Activated B cell treated with CpG ODN at 0.5 μM for 24 hours (primary cell): ENCODE data around the gene GUCY1A2. TPM values are rescaled to one million over a fixed set of nuclear protein-coding genes. Genes with fewer than 3 reads are reported as not detected.

Experiments used
- ATAC-seq: fragments of 200-7000 bp; cut with Tn5 transposase; one replicate; pipeline ENCODE4 v1.10.0; 2021; ENCODE audit warnings: low read depth, mild to moderate bottlenecking, moderate library complexity
- CTCF ChIA-PET: fragments of 350-600 bp; sonication (Branson Sonifier 250); formaldehyde crosslinking; loops from one replicate; lab custom pipeline; 2021; ENCODE audit warnings: antibody characterized with exemption; lab: Charles Lee
- POLR2A ChIA-PET: fragments of 350-600 bp; sonication (Branson Sonifier 250); formaldehyde crosslinking; loops from one replicate; lab custom pipeline; 2021; ENCODE audit warnings: antibody characterized with exemption; lab: Charles Lee
- DNase-seq: peaks from one replicate; pipeline ENCODE4 v3.0.0; 2022
- H3K27ac Mint-ChIP-seq: one replicate; pipeline ENCODE4 v1.8.0; 2020; ENCODE audit warnings: mixed read lengths
- H3K27me3 Mint-ChIP-seq: one replicate; pipeline ENCODE4 v1.8.0; 2021; ENCODE audit warnings: mixed read lengths
- H3K36me3 Mint-ChIP-seq: one replicate; pipeline ENCODE4 v1.8.0; 2021; ENCODE audit warnings: low read depth, mixed read lengths
- H3K4me1 Mint-ChIP-seq: one replicate; pipeline ENCODE4 v1.8.0; 2021; ENCODE audit warnings: mixed read lengths
- H3K4me3 Mint-ChIP-seq: one replicate; pipeline ENCODE4 v1.8.0; 2020; ENCODE audit warnings: mild to moderate bottlenecking, mixed read lengths
- H3K9me3 Mint-ChIP-seq: one replicate; pipeline ENCODE4 v1.8.0; 2020; ENCODE audit warnings: mixed read lengths
- intact Hi-C: fragments of 100-400 bp; cut with micrococcal nuclease; formaldehyde crosslinking; loops from one replicate; pipeline ENCODE4 v1.15.1; 2024
- total RNA-seq: library from RNA; stranded (reverse); gene quantifications from 2 replicates; pipeline ENCODE4 v1.2.3, GENCODE V29; 2022
- TF ChIP-seq, protein P1 (sequence below): fragments of 200-600 bp; IDR thresholded peaks from one replicate; pipeline ENCODE4 v1.8.0; 2022; ENCODE audit warnings: antibody characterized with exemption, mild to moderate bottlenecking

GUCY1A2 gene
- total RNA-seq, 1 donor from 2014 or later, result not detected

DNA sequence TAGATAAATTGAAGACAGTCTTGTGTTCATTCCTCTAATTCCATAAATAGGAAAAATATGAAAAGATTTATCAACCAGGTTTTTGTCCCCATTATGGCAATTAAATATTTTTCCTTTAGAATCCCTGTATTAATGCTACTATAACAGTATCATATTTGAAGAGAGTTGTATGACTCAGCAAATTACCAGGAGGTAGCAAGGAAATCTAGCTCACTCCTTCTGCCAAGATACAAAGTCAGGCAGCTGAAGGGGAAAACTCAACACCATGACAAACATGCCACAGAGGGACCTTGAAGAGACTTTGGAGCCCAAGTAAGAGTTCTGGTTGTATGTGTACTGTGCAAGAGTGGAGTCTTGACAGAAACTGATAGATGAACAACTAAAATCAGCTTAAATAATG lies 143.3 kb downstream of the GUCY1A2 start:
- ATAC-seq, result no peak
- no peak overlapping the region for H3K27ac Mint-ChIP-seq
- CTCF ChIA-PET, result no interaction called here
- H3K36me3 Mint-ChIP-seq, result no peaks in the 10 kb centered on the region
- TF ChIP-seq, protein P1, sequence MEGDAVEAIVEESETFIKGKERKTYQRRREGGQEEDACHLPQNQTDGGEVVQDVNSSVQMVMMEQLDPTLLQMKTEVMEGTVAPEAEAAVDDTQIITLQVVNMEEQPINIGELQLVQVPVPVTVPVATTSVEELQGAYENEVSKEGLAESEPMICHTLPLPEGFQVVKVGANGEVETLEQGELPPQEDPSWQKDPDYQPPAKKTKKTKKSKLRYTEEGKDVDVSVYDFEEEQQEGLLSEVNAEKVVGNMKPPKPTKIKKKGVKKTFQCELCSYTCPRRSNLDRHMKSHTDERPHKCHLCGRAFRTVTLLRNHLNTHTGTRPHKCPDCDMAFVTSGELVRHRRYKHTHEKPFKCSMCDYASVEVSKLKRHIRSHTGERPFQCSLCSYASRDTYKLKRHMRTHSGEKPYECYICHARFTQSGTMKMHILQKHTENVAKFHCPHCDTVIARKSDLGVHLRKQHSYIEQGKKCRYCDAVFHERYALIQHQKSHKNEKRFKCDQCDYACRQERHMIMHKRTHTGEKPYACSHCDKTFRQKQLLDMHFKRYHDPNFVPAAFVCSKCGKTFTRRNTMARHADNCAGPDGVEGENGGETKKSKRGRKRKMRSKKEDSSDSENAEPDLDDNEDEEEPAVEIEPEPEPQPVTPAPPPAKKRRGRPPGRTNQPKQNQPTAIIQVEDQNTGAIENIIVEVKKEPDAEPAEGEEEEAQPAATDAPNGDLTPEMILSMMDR, result no peak
- no peaks in the 10 kb centered on the region for H3K4me1 Mint-ChIP-seq
- H3K9me3 Mint-ChIP-seq, result peaks cover 14% of the 10 kb centered on the region
- intact Hi-C loops, result no loop called here
- POLR2A ChIA-PET, result no interaction called here
- no peak overlapping the region for H3K4me3 Mint-ChIP-seq
- DNase-seq, result no peak
- no peaks in the 10 kb centered on the region for H3K27me3 Mint-ChIP-seq

GRCh38 chr11:106872246-106872645 lies 146.0 kb downstream of the GUCY1A2 start:
- H3K9me3 Mint-ChIP-seq, result peaks cover 9% of the 10 kb centered on the region
- no peak for ATAC-seq
- H3K27ac Mint-ChIP-seq, result no peak overlapping the region
- H3K4me3 Mint-ChIP-seq, result no peak overlapping the region
- H3K4me1 Mint-ChIP-seq, result no peaks in the 10 kb centered on the region
- TF ChIP-seq, protein P1, result no peak
- no peaks in the 10 kb centered on the region for H3K27me3 Mint-ChIP-seq
- H3K36me3 Mint-ChIP-seq, result no peaks in the 10 kb centered on the region
- no peak for DNase-seq
- intact Hi-C loops, result no loop called here
- CTCF ChIA-PET, result no interaction called here
- POLR2A ChIA-PET, result no interaction called here

DNA sequence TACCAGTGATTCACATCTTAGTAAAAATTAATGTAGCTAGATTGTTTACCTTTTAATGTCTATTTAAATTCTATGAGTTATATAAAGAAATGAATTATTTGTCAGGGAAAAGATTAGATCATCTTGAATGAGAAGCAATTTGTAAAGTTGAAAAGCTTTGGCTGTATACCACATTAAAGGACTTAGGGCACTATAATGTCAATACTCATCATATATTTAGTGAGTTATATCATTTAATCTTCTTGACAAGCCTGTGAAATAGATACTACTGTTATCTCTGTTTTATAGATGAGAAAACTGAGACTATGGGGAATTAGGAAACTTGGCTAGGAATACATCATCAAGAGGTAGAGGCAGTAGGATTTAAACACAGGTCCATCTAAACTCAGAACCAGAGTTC lies 160.1 kb downstream of the GUCY1A2 start:
- TF ChIP-seq, protein P1, result no peak
- no peaks in the 10 kb centered on the region for H3K4me1 Mint-ChIP-seq
- ATAC-seq (no peak), DNase-seq (no peak)
- H3K36me3 Mint-ChIP-seq, result no peaks in the 10 kb centered on the region
- H3K27ac Mint-ChIP-seq, result no peak overlapping the region
- H3K9me3 Mint-ChIP-seq, result peaks cover 2% of the 10 kb centered on the region
- POLR2A ChIA-PET, result no interaction called here
- no peak overlapping the region for H3K4me3 Mint-ChIP-seq
- intact Hi-C loops, result no loop called here
- no peaks in the 10 kb centered on the region for H3K27me3 Mint-ChIP-seq
- CTCF ChIA-PET, result no interaction called here

GRCh38 chr11:106856566-106856965 lies 161.7 kb downstream of the GUCY1A2 start:
- Mint-ChIP-seq H3K27me3 (no peaks in the 10 kb centered on the region), H3K9me3 (peaks cover 7% of the 10 kb centered on the region), H3K4me3 (no peak overlapping the region), H3K4me1 (no peaks in the 10 kb centered on the region), H3K36me3 (no peaks in the 10 kb centered on the region), H3K27ac (no peak overlapping the region)
- TF ChIP-seq, protein P1, result no peak
- ChIA-PET POLR2A (no interaction called here), CTCF (no interaction called here)
- no peak for DNase-seq
- ATAC-seq, result no peak
- intact Hi-C loops, result no loop called here

- H3K9me3 Mint-ChIP-seq, result peaks cover 7% of the 10 kb centered on the region
- H3K27ac Mint-ChIP-seq, result no peak overlapping the region
- no peaks in the 10 kb centered on the region for H3K4me1 Mint-ChIP-seq
- no peak for ATAC-seq
- H3K27me3 Mint-ChIP-seq, result no peaks in the 10 kb centered on the region
- H3K4me3 Mint-ChIP-seq, result no peak overlapping the region
- H3K36me3 Mint-ChIP-seq, result no peaks in the 10 kb centered on the region
- TF ChIP-seq, protein P1, result no peak
- intact Hi-C loops, result no loop called here
- no peak for DNase-seq
- CTCF ChIA-PET, result interaction anchor here (0.7 kb wide), 1 partner anchor 1554 kb away, joined by 3 read pairs; no protein-coding TSS in a partner anchor
- POLR2A ChIA-PET, result no interaction called here
Measured at GRCh38 chr11:106854429-106854828, 163.8 kb downstream of the GUCY1A2 start.
